ENCODE data around the gene IL10RB.

IL10RB gene

GRCh38 chr21:33270986-33271385 lies 4.8 kb downstream of the IL10RB start:
- TF ChIP-seq POLR2A (IDR thresholded peaks at IDR 0.05; ENCODE audit: low read depth, low read length) (no peak), TAF1 (IDR thresholded peaks at IDR 0.05; ENCODE audit: borderline replicate concordance, low read depth, low read length) (no peak), POLR2AphosphoS5 (IDR thresholded peaks at IDR 0.05; ENCODE audit: low read depth, low read length) (no peak)
- FAIRE-seq (no peak), DNase-seq (ENCODE audit: insufficient read length) (no peak)

DNA sequence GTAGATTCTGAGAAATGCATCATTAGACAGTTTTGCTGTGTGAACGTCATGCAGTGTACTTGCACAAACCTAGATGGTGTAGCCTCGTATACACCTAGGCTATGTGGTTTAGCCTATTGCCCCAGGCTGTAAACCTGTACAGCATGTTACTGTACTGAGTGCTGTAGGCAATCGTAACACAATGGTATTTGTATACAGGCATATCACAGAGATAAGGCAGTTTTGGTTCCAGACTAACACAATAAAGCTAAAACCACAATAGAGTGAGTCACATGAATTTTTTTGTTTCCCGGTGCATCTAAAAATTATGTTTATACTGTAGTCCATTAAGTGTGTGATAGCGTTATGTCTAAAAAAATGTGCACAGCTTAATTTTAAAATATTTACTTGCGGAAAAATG lies 6.9 kb downstream of the IL10RB start:
- TF ChIP-seq TAF1 (IDR thresholded peaks at IDR 0.05; ENCODE audit: borderline replicate concordance, low read depth, low read length) (no peak), POLR2A (IDR thresholded peaks at IDR 0.05; ENCODE audit: low read depth, low read length) (no peak)
- FAIRE-seq, result no peak
- no peak for DNase-seq (ENCODE audit: insufficient read length)

GRCh38 chr21:33278721-33279120 lies 12.6 kb downstream of the IL10RB start:
- DNase-seq (ENCODE audit: insufficient read length) (no peak), FAIRE-seq (no peak)
- no peak for TF ChIP-seq POLR2AphosphoS5 (IDR thresholded peaks at IDR 0.05; ENCODE audit: low read depth, low read length)
- TF ChIP-seq POLR2A (IDR thresholded peaks at IDR 0.05; ENCODE audit: low read depth, low read length), result no peak
- no peak for TF ChIP-seq TAF1 (IDR thresholded peaks at IDR 0.05; ENCODE audit: borderline replicate concordance, low read depth, low read length)

- FAIRE-seq (no peak), DNase-seq (ENCODE audit: insufficient read length) (no peak)
- TF ChIP-seq POLR2A (IDR thresholded peaks at IDR 0.05; ENCODE audit: low read depth, low read length) (no peak), TAF1 (IDR thresholded peaks at IDR 0.05; ENCODE audit: borderline replicate concordance, low read depth, low read length) (no peak), POLR2AphosphoS5 (IDR thresholded peaks at IDR 0.05; ENCODE audit: low read depth, low read length) (no peak)
Observed at GRCh38 chr21:33279330-33279820, 13.2 kb downstream of the IL10RB start.

GRCh38 chr21:33281096-33281652 lies 15.0 kb downstream of the IL10RB start:
- no peak for TF ChIP-seq POLR2AphosphoS5 (IDR thresholded peaks at IDR 0.05; ENCODE audit: low read depth, low read length)
- TF ChIP-seq POLR2A (IDR thresholded peaks at IDR 0.05; ENCODE audit: low read depth, low read length), result no peak
- TF ChIP-seq TAF1 (IDR thresholded peaks at IDR 0.05; ENCODE audit: borderline replicate concordance, low read depth, low read length), result no peak
- FAIRE-seq (no peak), DNase-seq (ENCODE audit: insufficient read length) (no peak)

- no peak for DNase-seq (ENCODE audit: insufficient read length)
- no peak for FAIRE-seq
- no peak for TF ChIP-seq TAF1 (IDR thresholded peaks at IDR 0.05; ENCODE audit: borderline replicate concordance, low read depth, low read length)
- TF ChIP-seq POLR2AphosphoS5 (IDR thresholded peaks at IDR 0.05; ENCODE audit: low read depth, low read length), result no peak
- no peak for TF ChIP-seq POLR2A (IDR thresholded peaks at IDR 0.05; ENCODE audit: low read depth, low read length)
Observed at GRCh38 chr21:33283203-33283602, 17.0 kb downstream of the IL10RB start.

DNA sequence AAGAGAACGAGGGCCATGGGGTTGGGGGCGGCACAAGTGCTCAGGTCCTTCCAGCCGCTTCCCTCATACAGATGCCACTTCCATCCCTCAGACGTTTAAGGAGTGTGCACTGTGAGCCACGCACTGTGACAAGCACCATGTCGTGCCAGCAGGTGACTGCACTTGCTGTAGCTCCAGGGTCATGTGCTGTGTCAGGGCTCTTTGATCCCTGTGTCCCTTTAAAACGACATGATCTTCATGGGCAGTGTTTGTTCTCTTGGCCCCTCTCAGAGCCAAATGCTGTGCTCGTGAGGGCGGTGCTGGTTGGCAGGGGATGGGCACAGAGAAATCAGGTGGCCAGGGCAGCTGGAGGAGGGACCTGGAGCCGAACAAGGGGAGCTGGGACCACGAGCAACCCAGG lies 19.9 kb downstream of the IL10RB start:
- no peak for TF ChIP-seq TAF1 (IDR thresholded peaks at IDR 0.05; ENCODE audit: borderline replicate concordance, low read depth, low read length)
- TF ChIP-seq POLR2A (IDR thresholded peaks at IDR 0.05; ENCODE audit: low read depth, low read length), result no peak
- no peak for TF ChIP-seq POLR2AphosphoS5 (IDR thresholded peaks at IDR 0.05; ENCODE audit: low read depth, low read length)
- DNase-seq (ENCODE audit: insufficient read length), result no peak
- no peak for FAIRE-seq

DNA sequence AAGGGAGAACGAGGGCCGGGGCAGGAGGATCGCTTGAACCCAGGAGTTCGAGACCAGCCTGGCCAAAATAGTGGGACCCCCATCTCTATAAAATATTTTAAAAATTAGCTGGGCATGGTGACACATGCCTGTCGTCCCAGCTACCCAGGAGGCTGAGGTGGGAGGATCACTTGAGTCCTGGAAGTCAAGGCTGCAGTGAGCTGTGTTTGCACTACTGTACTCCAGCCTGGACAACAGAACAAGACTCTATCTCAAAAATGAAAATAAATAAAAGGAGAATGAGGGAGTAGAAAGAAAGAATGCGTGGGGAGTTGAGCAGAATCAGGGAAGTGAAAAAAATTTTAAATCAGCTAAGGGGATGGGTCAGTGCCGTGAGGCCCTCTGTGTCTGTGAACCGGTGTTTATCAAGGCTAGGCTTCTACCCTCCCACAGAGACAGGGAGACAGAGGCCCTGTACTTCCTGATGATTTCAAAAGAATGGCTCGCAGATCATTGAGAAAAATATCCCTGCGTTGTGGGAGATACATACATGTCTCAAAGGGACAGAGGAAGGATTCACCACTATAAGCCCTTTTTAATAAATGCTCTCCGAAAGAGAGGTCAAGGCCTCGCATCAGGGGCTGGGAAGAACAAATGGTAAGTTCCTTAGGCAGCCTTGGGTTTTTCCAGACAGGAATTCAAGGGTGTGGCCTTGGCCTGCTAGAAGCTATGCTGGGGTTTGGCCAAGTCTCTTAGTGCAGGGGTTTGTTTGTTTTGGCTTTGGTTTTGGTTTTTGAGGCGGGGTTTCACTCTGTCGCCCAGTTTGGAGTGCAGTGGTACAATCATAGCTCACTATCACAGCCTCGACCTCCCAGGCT lies 20.7 kb downstream of the IL10RB start:
- DNase-seq (ENCODE audit: insufficient read length) (no peak), FAIRE-seq (no peak)
- TF ChIP-seq POLR2AphosphoS5 (IDR thresholded peaks at IDR 0.05; ENCODE audit: low read depth, low read length), result no peak
- TF ChIP-seq TAF1 (IDR thresholded peaks at IDR 0.05; ENCODE audit: borderline replicate concordance, low read depth, low read length), result no peak
- no peak for TF ChIP-seq POLR2A (IDR thresholded peaks at IDR 0.05; ENCODE audit: low read depth, low read length)

GRCh38 chr21:33289199-33289819 lies 23.1 kb downstream of the IL10RB start:
- FAIRE-seq (no peak), DNase-seq (ENCODE audit: insufficient read length) (no peak)
- no peak for TF ChIP-seq POLR2A (IDR thresholded peaks at IDR 0.05; ENCODE audit: low read depth, low read length)
- TF ChIP-seq POLR2AphosphoS5 (IDR thresholded peaks at IDR 0.05; ENCODE audit: low read depth, low read length), result no peak
- no peak for TF ChIP-seq TAF1 (IDR thresholded peaks at IDR 0.05; ENCODE audit: borderline replicate concordance, low read depth, low read length)

DNA sequence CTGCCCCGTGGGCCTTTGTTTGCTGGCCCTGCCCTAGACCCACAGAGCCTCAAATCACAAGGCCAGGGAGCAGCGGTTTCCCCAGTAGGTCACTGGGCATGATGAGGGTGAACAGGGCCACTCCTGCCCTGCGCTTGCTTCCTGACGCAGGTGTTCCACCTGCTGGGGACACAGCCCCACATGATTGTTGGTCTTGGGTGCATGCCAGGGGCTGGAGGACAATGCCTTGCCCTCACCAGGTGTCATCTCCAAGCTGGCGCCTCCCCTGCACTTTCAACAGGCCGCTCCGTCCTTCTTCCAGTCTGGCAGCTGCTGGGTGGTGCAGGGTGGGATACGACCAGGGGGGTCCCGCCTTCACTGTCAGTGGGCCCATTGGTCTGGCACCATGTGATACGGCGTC lies 24.3 kb downstream of the IL10RB start:
- DNase-seq (ENCODE audit: insufficient read length) (no peak), FAIRE-seq (no peak)
- TF ChIP-seq POLR2A (IDR thresholded peaks at IDR 0.05; ENCODE audit: low read depth, low read length) (no peak), TAF1 (IDR thresholded peaks at IDR 0.05; ENCODE audit: borderline replicate concordance, low read depth, low read length) (no peak), POLR2AphosphoS5 (IDR thresholded peaks at IDR 0.05; ENCODE audit: low read depth, low read length) (no peak)

GRCh38 chr21:33291686-33292085 lies 25.5 kb downstream of the IL10RB start:
- TF ChIP-seq POLR2AphosphoS5 (IDR thresholded peaks at IDR 0.05; ENCODE audit: low read depth, low read length) (no peak), TAF1 (IDR thresholded peaks at IDR 0.05; ENCODE audit: borderline replicate concordance, low read depth, low read length) (no peak), POLR2A (IDR thresholded peaks at IDR 0.05; ENCODE audit: low read depth, low read length) (no peak)
- no peak for FAIRE-seq
- DNase-seq (ENCODE audit: insufficient read length), result no peak

Data from GM12892 (cell line).